ENCODE data around the gene CRLF3.
"Not testable (repeated sequence)": the region's sequence is repeated elsewhere in the genome, so short reads cannot be mapped to it uniquely, and the experiment has no call there.

The CRLF3 gene

GRCh38 chr17:30831663-30832437 is 7.4 kb upstream of the CRLF3 start, which contains the start of gene ATAD5:
ATAD5 (plus strand) TSS chr17:30831966; CDS start chr17:30832348, 382 bp downstream.
- H3K27me3 ChIP-seq (ENCODE audit: control insufficient read depth in 5 of 5, insufficient read depth in 4 of 5, low read length in 5 of 5) = no peaks in the 10 kb centered on the region
- no peaks in the 10 kb centered on the region for H3K36me3 ChIP-seq (ENCODE audit: control insufficient read depth in 5 of 5, insufficient read depth in 5 of 5, low read length in 5 of 5)
- H3K4me1 ChIP-seq (ENCODE audit: control insufficient read depth in 5 of 5, insufficient read depth in 5 of 5, low read length in 5 of 5) = peaks cover 0 to 19% (median 16%) of the 10 kb centered on the region in 5 donors
- no peak within 1 kb of the TSS for H3K27ac ChIP-seq (ENCODE audit: low read depth, low read length)
- no peaks in the 10 kb centered on the region for H3K9me3 ChIP-seq (ENCODE audit: control insufficient read depth in 5 of 5, low read length in 5 of 5)
- H3K9ac ChIP-seq (ENCODE audit: low read length in 5 of 5) = peak within 1 kb of the TSS; percentile 44 to 96 (median 92)
- peak within 1 kb of the TSS; percentile 83 to 94 (median 85) for H3K4me3 ChIP-seq (ENCODE audit: low read depth in 1 of 5, low read length in 5 of 5)

GRCh38 chr17:30831257-30831656 is 6.8 kb upstream of the CRLF3 start:
- H3K4me3 ChIP-seq (ENCODE audit: low read depth in 1 of 5, low read length in 5 of 5) = peak overlapping the region; percentile 83 to 94 (median 85)
- peak overlapping the region; percentile 44 to 96 (median 90) for H3K9ac ChIP-seq (ENCODE audit: low read length in 5 of 5)
- H3K27ac ChIP-seq (ENCODE audit: low read depth, low read length) = no peak overlapping the region

GRCh38 chr17:30829022-30829421 is 4.5 kb upstream of the CRLF3 start:
- no peaks in the 10 kb centered on the region for H3K27me3 ChIP-seq (ENCODE audit: control insufficient read depth in 5 of 5, insufficient read depth in 4 of 5, low read length in 5 of 5)
- no peak overlapping the region for H3K4me3 ChIP-seq (ENCODE audit: low read depth in 1 of 5, low read length in 5 of 5)
- no peak overlapping the region for H3K9ac ChIP-seq (ENCODE audit: low read length in 5 of 5)
- H3K36me3 ChIP-seq (ENCODE audit: control insufficient read depth in 5 of 5, insufficient read depth in 5 of 5, low read length in 5 of 5) = no peaks in the 10 kb centered on the region
- peaks cover 0 to 30% (median 21%) of the 10 kb centered on the region in 5 donors for H3K4me1 ChIP-seq (ENCODE audit: control insufficient read depth in 5 of 5, insufficient read depth in 5 of 5, low read length in 5 of 5)
- H3K27ac ChIP-seq (ENCODE audit: low read depth, low read length) = no peak overlapping the region
- no peaks in the 10 kb centered on the region for H3K9me3 ChIP-seq (ENCODE audit: control insufficient read depth in 5 of 5, low read length in 5 of 5)

More at GRCh38 chr17:30831257-30831656, 6.8 kb upstream of the CRLF3 start:
- no peaks in the 10 kb centered on the region for H3K9me3 ChIP-seq (ENCODE audit: control insufficient read depth in 5 of 5, low read length in 5 of 5)
- peaks cover 0 to 19% (median 16%) of the 10 kb centered on the region in 5 donors for H3K4me1 ChIP-seq (ENCODE audit: control insufficient read depth in 5 of 5, insufficient read depth in 5 of 5, low read length in 5 of 5)
- no peaks in the 10 kb centered on the region for H3K27me3 ChIP-seq (ENCODE audit: control insufficient read depth in 5 of 5, insufficient read depth in 4 of 5, low read length in 5 of 5)
- no peaks in the 10 kb centered on the region for H3K36me3 ChIP-seq (ENCODE audit: control insufficient read depth in 5 of 5, insufficient read depth in 5 of 5, low read length in 5 of 5)

GRCh38 chr17:30827082-30827481 is 2.6 kb upstream of the CRLF3 start:
- Histone ChIP-seq H3K36me3 (ENCODE audit: control insufficient read depth in 5 of 5, insufficient read depth in 5 of 5, low read length in 5 of 5) (no peaks in the 10 kb centered on the region), H3K9ac (ENCODE audit: low read length in 5 of 5) (no peak overlapping the region), H3K9me3 (ENCODE audit: control insufficient read depth in 5 of 5, low read length in 5 of 5) (no peaks in the 10 kb centered on the region), H3K4me1 (ENCODE audit: control insufficient read depth in 5 of 5, insufficient read depth in 5 of 5, low read length in 5 of 5) (peaks cover 0 to 34% (median 26%) of the 10 kb centered on the region in 5 donors), H3K27me3 (ENCODE audit: control insufficient read depth in 5 of 5, insufficient read depth in 4 of 5, low read length in 5 of 5) (no peaks in the 10 kb centered on the region), H3K27ac (ENCODE audit: low read depth, low read length) (no peak overlapping the region), H3K4me3 (ENCODE audit: low read depth in 1 of 5, low read length in 5 of 5) (no peak overlapping the region)

- Histone ChIP-seq H3K9me3 (ENCODE audit: control insufficient read depth in 5 of 5, low read length in 5 of 5) (no peaks in the 10 kb centered on the region), H3K4me3 (ENCODE audit: low read depth in 1 of 5, low read length in 5 of 5) (peak overlapping the region; percentile 71 to 96 (median 92)), H3K36me3 (ENCODE audit: control insufficient read depth in 5 of 5, insufficient read depth in 5 of 5, low read length in 5 of 5) (no peaks in the 10 kb centered on the region), H3K4me1 (ENCODE audit: control insufficient read depth in 5 of 5, insufficient read depth in 5 of 5, low read length in 5 of 5) (peaks cover 0 to 42% (median 25%) of the 10 kb centered on the region in 5 donors), H3K27me3 (ENCODE audit: control insufficient read depth in 5 of 5, insufficient read depth in 4 of 5, low read length in 5 of 5) (no peaks in the 10 kb centered on the region), H3K9ac (ENCODE audit: low read length in 5 of 5) (peak overlapping the region; percentile 83 to 87 (median 85)), H3K27ac (ENCODE audit: low read depth, low read length) (peak overlapping the region; percentile 82)
Observed at GRCh38 chr17:30824002-30824355, 513 bp downstream of the CRLF3 start.

- Histone ChIP-seq H3K27me3 (ENCODE audit: control insufficient read depth in 5 of 5, insufficient read depth in 4 of 5, low read length in 5 of 5) (no peaks in the 10 kb centered on the region), H3K9ac (ENCODE audit: low read length in 5 of 5) (peak overlapping the region; percentile 83 to 87 (median 85)), H3K36me3 (ENCODE audit: control insufficient read depth in 5 of 5, insufficient read depth in 5 of 5, low read length in 5 of 5) (no peaks in the 10 kb centered on the region), H3K27ac (ENCODE audit: low read depth, low read length) (peak overlapping the region; percentile 82), H3K4me1 (ENCODE audit: control insufficient read depth in 5 of 5, insufficient read depth in 5 of 5, low read length in 5 of 5) (peaks cover 0 to 42% (median 25%) of the 10 kb centered on the region in 5 donors), H3K9me3 (ENCODE audit: control insufficient read depth in 5 of 5, low read length in 5 of 5) (no peaks in the 10 kb centered on the region), H3K4me3 (ENCODE audit: low read depth in 1 of 5, low read length in 5 of 5) (peak overlapping the region; percentile 71 to 96 (median 92))
Observed at GRCh38 chr17:30823421-30823820, 1.1 kb downstream of the CRLF3 start.

- H3K27ac ChIP-seq (ENCODE audit: low read depth, low read length); H3K9me3 ChIP-seq (ENCODE audit: control insufficient read depth in 5 of 5, low read length in 5 of 5): not testable (repeated sequence)
Observed at GRCh38 chr17:30822919-30823318, 1.6 kb downstream of the CRLF3 start.

GRCh38 chr17:30821871-30822723 is 2.4 kb downstream of the CRLF3 start:
- H3K4me3 ChIP-seq (ENCODE audit: low read depth in 1 of 5, low read length in 5 of 5) = no peak overlapping the region
- H3K27ac ChIP-seq (ENCODE audit: low read depth, low read length) = no peak overlapping the region

More at GRCh38 chr17:30822919-30823318, 1.6 kb downstream of the CRLF3 start:
- H3K36me3 ChIP-seq (ENCODE audit: control insufficient read depth in 5 of 5, insufficient read depth in 5 of 5, low read length in 5 of 5); H3K27me3 ChIP-seq (ENCODE audit: control insufficient read depth in 5 of 5, insufficient read depth in 4 of 5, low read length in 5 of 5): not testable (repeated sequence)
- Histone ChIP-seq H3K4me1 (ENCODE audit: control insufficient read depth in 5 of 5, insufficient read depth in 5 of 5, low read length in 5 of 5) (peaks cover 0 to 42% (median 25%) of the 10 kb centered on the region in 5 donors), H3K9ac (ENCODE audit: low read length in 5 of 5) (peak overlapping the region in 1 of 5 donors; percentile 86), H3K4me3 (ENCODE audit: low read depth in 1 of 5, low read length in 5 of 5) (peak overlapping the region in 1 of 5 donors; percentile 96)

GRCh38 chr17:30819971-30820705 is 4.4 kb downstream of the CRLF3 start:
- H3K9ac ChIP-seq (ENCODE audit: low read length in 5 of 5) = peak overlapping the region in 1 of 5 donors; percentile 43
- H3K27ac ChIP-seq (ENCODE audit: low read depth, low read length) = no peak overlapping the region
- H3K4me1 ChIP-seq (ENCODE audit: control insufficient read depth in 5 of 5, insufficient read depth in 5 of 5, low read length in 5 of 5) = peaks cover 0 to 37% (median 25%) of the 10 kb centered on the region in 5 donors
- H3K9me3 ChIP-seq (ENCODE audit: control insufficient read depth in 5 of 5, low read length in 5 of 5) = no peaks in the 10 kb centered on the region
- no peaks in the 10 kb centered on the region for H3K27me3 ChIP-seq (ENCODE audit: control insufficient read depth in 5 of 5, insufficient read depth in 4 of 5, low read length in 5 of 5)
- H3K36me3 ChIP-seq (ENCODE audit: control insufficient read depth in 5 of 5, insufficient read depth in 5 of 5, low read length in 5 of 5) = no peaks in the 10 kb centered on the region
- no peak overlapping the region for H3K4me3 ChIP-seq (ENCODE audit: low read depth in 1 of 5, low read length in 5 of 5)

More at GRCh38 chr17:30821871-30822723, 2.4 kb downstream of the CRLF3 start:
- Histone ChIP-seq H3K4me1 (ENCODE audit: control insufficient read depth in 5 of 5, insufficient read depth in 5 of 5, low read length in 5 of 5) (peaks cover 0 to 42% (median 25%) of the 10 kb centered on the region in 5 donors), H3K36me3 (ENCODE audit: control insufficient read depth in 5 of 5, insufficient read depth in 5 of 5, low read length in 5 of 5) (no peaks in the 10 kb centered on the region), H3K9ac (ENCODE audit: low read length in 5 of 5) (peak overlapping the region in 3 of 5 donors; percentile 2 to 43 (median 17)), H3K9me3 (ENCODE audit: control insufficient read depth in 5 of 5, low read length in 5 of 5) (no peaks in the 10 kb centered on the region), H3K27me3 (ENCODE audit: control insufficient read depth in 5 of 5, insufficient read depth in 4 of 5, low read length in 5 of 5) (no peaks in the 10 kb centered on the region)

Data from subcutaneous abdominal adipose tissue (tissue), 5 donors.